AG10803 (cell line): ENCODE data around the gene CHPF.

Experiments
- DNase-seq: peaks from one replicate; pipeline ENCODE4 v3.0.0; 2010; ENCODE audit warnings: low read depth
- H3K4me3 ChIP-seq: 2 replicates; pipeline ENCODE4 v1.5.1; 2011; ENCODE audit warnings: mild to moderate bottlenecking, low read length, control low read depth
- CTCF ChIP-seq: conservative IDR thresholded peaks from 2 replicates; pipeline ENCODE4 v1.5.1; 2011; ENCODE audit warnings: mild to moderate bottlenecking, low read length, control low read depth, inconsistent platforms

CHPF gene

GRCh38 chr2:219549619-219550018 is 6.0 kb upstream of the CHPF start:
- DNase-seq = no peak
- H3K4me3 ChIP-seq = no peak overlapping the region
- no peak for TF ChIP-seq CTCF

DNA sequence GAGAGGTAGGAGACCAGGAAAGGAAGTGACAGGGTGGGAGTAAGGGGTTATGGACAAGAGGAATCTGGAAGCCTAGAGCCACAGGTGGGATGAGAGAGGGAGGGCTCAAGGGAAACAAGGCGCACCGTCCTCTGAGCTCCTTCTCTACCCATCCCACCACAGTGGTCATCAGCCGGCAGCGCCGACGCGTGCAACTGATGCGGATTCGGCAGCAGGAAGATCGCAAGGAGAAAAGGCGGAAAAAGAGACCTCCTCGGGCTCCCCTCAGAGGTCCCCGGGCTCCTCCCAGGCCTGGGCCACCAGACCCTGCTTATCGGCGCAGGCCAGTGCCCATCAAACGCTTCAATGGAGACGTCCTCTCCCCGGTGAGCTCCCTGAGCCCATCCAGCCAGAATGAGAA is 5.4 kb upstream of the CHPF start:
- no peak for TF ChIP-seq CTCF
- no peak for DNase-seq

DNA sequence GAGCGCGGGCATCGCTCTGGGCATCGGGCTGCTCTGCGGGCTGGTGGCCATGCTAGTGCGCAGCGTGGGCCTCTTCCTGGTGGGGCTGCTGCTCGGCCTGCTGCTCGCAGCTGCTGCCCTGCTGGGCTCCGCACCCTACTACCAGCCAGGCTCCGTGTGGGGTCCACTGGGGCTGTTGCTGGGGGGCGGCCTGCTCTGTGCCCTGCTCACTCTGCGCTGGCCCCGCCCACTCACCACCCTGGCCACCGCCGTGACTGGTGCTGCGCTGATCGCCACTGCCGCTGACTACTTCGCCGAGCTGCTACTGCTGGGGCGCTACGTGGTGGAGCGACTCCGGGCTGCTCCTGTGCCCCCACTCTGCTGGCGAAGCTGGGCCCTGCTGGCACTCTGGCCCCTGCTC is 4.0 kb upstream of the CHPF start:
- no peak for TF ChIP-seq CTCF
- no peak for DNase-seq

More for the DNA sequence above, 5.4 kb upstream of the CHPF start:
- no peak overlapping the region for H3K4me3 ChIP-seq

DNA sequence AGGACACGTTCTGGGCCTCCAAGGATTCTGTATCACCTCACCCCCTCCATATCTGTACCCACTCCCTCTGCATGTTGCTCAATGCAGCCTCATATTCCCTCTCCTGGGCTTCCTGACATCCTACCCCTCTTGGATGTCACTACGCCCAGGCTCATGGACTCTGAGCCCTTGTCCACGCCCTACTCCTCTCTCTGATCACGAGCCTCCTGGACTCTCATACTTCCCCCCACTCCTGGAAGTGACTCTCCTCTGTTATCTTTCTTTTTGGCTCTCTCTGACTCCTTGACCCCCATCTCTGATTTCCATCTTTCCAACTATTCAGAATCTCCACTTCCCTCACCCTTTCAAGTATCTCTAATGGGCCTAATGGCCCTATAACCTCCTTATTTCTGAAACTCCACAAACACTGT is 2.3 kb upstream of the CHPF start:
- no peak for DNase-seq
- H3K4me3 ChIP-seq = no peak overlapping the region
- no peak for TF ChIP-seq CTCF

More for the DNA sequence above, 4.0 kb upstream of the CHPF start:
- H3K4me3 ChIP-seq = no peak overlapping the region

GRCh38 chr2:219545295-219545942 is 1.8 kb upstream of the CHPF start:
- no peak for DNase-seq
- TF ChIP-seq CTCF = no peak
- H3K4me3 ChIP-seq = no peak overlapping the region

- H3K4me3 ChIP-seq = peak overlapping the region; percentile 71
- no peak for DNase-seq
- no peak for TF ChIP-seq CTCF
These were observed 958 bp upstream of the CHPF start for GRCh38 chr2:219544567-219544966.

GRCh38 chr2:219542931-219543595 is 546 bp downstream of the CHPF start:
- TF ChIP-seq CTCF = no peak
- H3K4me3 ChIP-seq = peak overlapping the region; percentile 71
- peak; percentile 25 for DNase-seq
